Smooth muscle cell of the brain vasculature (primary cell): ENCODE data around the gene ZFYVE21.
"Not testable (repeated sequence)": the region's sequence is repeated elsewhere in the genome, so short reads cannot be mapped to it uniquely, and the experiment has no call there.

Experiments
- DNase-seq: peaks from one replicate; pipeline ENCODE4 v3.0.0-alpha.2; 2012; ENCODE audit warnings: low read depth, low spot score

Gene ZFYVE21

GRCh38 chr14:103763730-103764488 is 48.3 kb downstream of the ZFYVE21 start:
- no peak for DNase-seq

- DNase-seq = no peak
Observed at GRCh38 chr14:103765526-103765925, 49.9 kb downstream of the ZFYVE21 start.

GRCh38 chr14:103767336-103767894 is 51.8 kb downstream of the ZFYVE21 start:
- DNase-seq = no peak

GRCh38 chr14:103770500-103770899 is 54.9 kb downstream of the ZFYVE21 start:
- DNase-seq = no peak

- no peak for DNase-seq
Observed at GRCh38 chr14:103770902-103771301, 55.3 kb downstream of the ZFYVE21 start.

- no peak for DNase-seq
Observed at GRCh38 chr14:103772078-103772712, 56.6 kb downstream of the ZFYVE21 start.

GRCh38 chr14:103773521-103773920 is 57.9 kb downstream of the ZFYVE21 start:
- no peak for DNase-seq

- DNase-seq = no peak
Observed at GRCh38 chr14:103775506-103775905, 59.9 kb downstream of the ZFYVE21 start.

GRCh38 chr14:103776319-103776718 is 60.7 kb downstream of the ZFYVE21 start:
- not testable (repeated sequence) for DNase-seq

- no peak for DNase-seq
Observed at GRCh38 chr14:103782376-103782775, 66.8 kb downstream of the ZFYVE21 start.
